A549 treated with RU486 at 1 μM for 4 hours (cell line): Measurements from ENCODE around the gene BPIFA1. TPM values are rescaled to one million over a fixed set of nuclear protein-coding genes. Genes with fewer than 3 reads are reported as not detected.

Experiments used
- total RNA-seq: library from RNA; stranded (reverse); fragments of 200-300 nt; extraction: Qiagen RNA extraction; gene quantifications from 5 replicates; pipeline ENCODE4 v1.2.3, GENCODE V29; 2022; ENCODE audit warnings: low read depth

Gene BPIFA1
- not detected in 5 replicates for total RNA-seq

DNA sequence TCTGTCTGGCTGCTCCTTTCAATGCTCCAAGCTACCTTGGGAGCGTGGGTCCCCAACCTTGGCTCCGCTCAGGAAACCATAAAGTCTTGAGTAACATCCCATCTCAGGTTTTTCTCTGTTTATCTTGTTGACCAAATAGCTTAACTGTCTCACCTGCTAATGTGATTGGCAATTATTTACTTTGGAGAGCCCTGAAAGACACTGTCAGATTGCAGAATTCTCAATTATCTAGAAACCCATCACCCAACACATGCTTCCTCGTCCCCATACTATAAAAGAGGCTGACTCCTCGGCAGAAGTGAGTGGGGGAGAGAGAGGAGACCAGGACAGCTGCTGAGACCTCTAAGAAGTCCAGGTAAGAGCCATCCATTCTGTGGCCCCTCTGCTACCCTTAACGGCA, at the start of gene BPIFA1:
BPIFA1 (plus strand) TSS at position 301 of the 400 bp plus-strand sequence. CDS start 1,716 bp downstream, outside the sequence.

DNA sequence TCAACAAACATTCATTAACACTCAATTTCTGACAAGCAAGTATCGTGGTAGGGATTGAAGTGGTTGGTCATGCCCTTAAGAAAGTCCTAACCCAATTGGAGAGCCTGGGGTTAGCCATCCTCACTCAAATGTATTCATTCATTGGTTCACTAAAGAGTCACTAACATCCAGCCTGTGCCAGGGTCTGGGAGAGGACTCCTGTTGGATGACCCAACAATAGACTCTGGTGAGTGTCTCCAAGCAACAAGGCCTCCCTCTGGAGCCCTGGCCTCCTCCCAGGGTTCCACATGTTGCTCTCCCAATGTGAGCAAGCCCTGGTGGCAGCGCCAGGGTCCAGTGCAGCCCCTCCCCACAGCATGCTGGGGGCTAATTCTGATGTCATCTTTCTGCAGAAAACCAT, 18.7 kb upstream of the BPIFA1 start, which contains the start of gene BPIFA3:
BPIFA3 (plus strand) TSS at position 301 of the 400 bp plus-strand sequence. CDS start 185 bp downstream, outside the sequence.

DNA sequence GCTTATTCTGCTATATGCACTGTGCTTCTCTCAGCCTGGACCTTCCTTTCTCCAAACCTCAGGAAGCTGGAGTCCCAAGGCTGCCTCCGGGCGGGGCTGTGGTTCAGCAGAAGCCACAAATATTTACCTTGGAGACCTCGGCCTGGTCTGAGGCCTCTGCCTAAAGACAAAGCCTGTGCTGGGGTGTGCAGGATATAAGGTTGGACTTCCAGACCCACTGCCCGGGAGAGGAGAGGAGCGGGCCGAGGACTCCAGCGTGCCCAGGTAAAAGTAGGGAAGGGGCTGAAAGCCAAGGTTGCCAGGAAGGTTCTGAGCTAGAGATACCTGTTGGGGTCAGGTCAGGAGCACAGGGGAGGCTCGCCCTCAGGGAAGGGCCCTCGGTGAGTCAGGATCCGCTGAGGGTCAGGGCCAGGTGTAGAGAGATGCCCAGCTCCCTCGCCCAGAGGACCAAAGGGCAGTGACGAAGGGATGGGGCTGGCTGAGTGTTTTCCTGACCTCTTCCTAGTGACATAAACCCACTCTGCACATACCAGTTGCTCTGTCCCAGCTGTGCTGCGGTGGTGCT, 47.3 kb downstream of the BPIFA1 start, which contains the start of gene BPIFB1:
BPIFB1 (plus strand) TSS at position 224 of the 565 bp plus-strand sequence. CDS start 2,860 bp downstream, outside the sequence.

Other genes starting within 250 kb of the BPIFA1 start
- not detected in 5 replicates for gene SUN5, start 231.6 kb upstream of the BPIFA1 start, total RNA-seq
- gene BPIFB2, start 228.3 kb upstream of the BPIFA1 start, total RNA-seq, result not detected in 5 replicates
- gene BPIFB6, start 204.3 kb upstream of the BPIFA1 start, total RNA-seq, result not detected in 5 replicates
- gene BPIFB3, start 182.1 kb upstream of the BPIFA1 start, total RNA-seq, result not detected in 5 replicates
- gene BPIFB4, start 156.4 kb upstream of the BPIFA1 start, total RNA-seq, result not detected in 5 replicates
- not detected in 5 replicates for gene BPIFA2, start 67.8 kb upstream of the BPIFA1 start, total RNA-seq
- not detected in 5 replicates for gene BPIFA3, start 18.6 kb upstream of the BPIFA1 start, total RNA-seq
- gene BPIFB1, start 47.2 kb downstream of the BPIFA1 start, total RNA-seq, result 0.13 to 0.19 TPM in 2 of 5 replicates, not detected in the others
- gene CDK5RAP1, start 165.5 kb downstream of the BPIFA1 start, total RNA-seq, result 30.8 to 38.5 TPM (median 34.0 TPM) in 5 replicates
- gene SNTA1, start 207.8 kb downstream of the BPIFA1 start, total RNA-seq, result 7.9 to 12.8 TPM (median 12.3 TPM) in 5 replicates